RWPE1 (cell line): ENCODE results near the gene CMTM6.
"Not testable (repeated sequence)": the region's sequence is repeated elsewhere in the genome, so short reads cannot be mapped to it uniquely, and the experiment has no call there.

Source experiments
- CTCF ChIA-PET: fragments of 350-600 bp; sonication (Branson Sonifier 250); formaldehyde crosslinking; extraction: SDS; loops from one replicate; lab custom pipeline; 2021; lab: Yijun Ruan, JAX
- POLR2A ChIA-PET: fragments of 400-600 bp; formaldehyde crosslinking; extraction: SDS; loops from one replicate; lab custom pipeline; 2020; ENCODE audit warnings: antibody characterized with exemption; ENCODE audit not compliant: low non-redundant PET; lab: Yijun Ruan, JAX
- DNase-seq: peaks from one replicate; pipeline ENCODE4 v3.0.0; 2012; ENCODE audit warnings: low spot score
- H3K27ac ChIP-seq: fragments of 450-650 bp; 2 replicates; pipeline ENCODE4 v1.5.1; 2017
- CTCF ChIP-seq: fragments of 450-650 bp; conservative IDR thresholded peaks from 2 replicates; pipeline ENCODE4 v1.5.1; 2017; ENCODE audit warnings: low read depth, mild to moderate bottlenecking

Gene CMTM6

GRCh38 chr3:32542807-32543206 is 40.2 kb upstream of the CMTM6 start:
- H3K27ac ChIP-seq: no peak overlapping the region
- TF ChIP-seq CTCF: no peak
- ChIA-PET CTCF (no interaction called here), POLR2A (no interaction called here)
- DNase-seq: no peak

DNA sequence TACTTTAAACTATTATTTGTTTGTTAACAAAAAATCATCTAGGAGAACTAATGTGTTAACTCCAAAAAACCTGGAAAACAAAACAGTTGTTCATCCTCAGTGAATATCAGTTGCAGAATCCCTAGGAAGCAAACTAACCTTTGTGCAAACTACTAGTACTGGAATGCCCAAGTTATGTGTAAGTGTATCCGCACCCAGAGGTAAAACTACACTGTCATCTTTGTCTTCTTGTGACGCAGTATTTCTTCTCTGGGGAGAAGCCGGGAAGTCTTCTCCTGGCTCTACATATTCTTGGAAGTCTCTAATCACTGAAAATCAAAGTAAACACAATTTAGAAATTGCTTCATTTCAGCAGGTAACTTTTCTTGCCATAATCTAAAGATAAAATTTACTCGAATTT is 38.2 kb upstream of the CMTM6 start:
- DNase-seq: no peak
- ChIA-PET POLR2A (no interaction called here), CTCF (no interaction called here)
- no peak for TF ChIP-seq CTCF
- H3K27ac ChIP-seq: no peak overlapping the region

- DNase-seq: no peak
- TF ChIP-seq CTCF: no peak
- POLR2A ChIA-PET: no interaction called here
- CTCF ChIA-PET: no interaction called here
- no peak overlapping the region for H3K27ac ChIP-seq
Observed at GRCh38 chr3:32532434-32532833, 29.8 kb upstream of the CMTM6 start.

DNA sequence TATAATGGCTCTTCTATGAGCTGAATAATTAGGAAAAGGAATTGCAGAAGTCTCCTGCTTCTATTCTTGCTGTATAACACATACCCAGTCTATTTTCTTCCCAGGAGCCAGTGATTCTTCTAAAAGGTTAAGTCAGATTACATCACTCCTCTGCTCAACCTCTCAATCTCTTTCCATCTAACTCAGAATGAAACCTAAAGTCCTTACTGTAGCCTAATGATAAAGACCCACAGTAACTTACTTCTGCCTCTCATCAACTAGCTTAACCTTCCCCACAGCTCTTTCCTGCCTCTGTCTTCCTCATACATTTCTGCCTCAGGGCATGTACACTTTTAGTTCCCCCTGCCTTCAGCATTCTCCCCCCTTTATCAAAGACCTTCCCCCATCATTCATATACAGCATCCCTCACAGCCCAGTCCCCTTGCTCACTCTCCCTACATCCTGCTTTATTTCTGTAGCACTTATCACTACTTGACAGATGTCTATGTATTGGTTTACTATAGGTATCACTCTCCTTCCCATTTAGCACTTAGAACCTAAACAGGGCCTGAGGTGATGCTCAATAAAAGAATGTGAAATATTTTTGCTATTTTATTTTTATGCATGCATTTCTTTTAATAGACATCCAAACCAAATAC is 28.5 kb upstream of the CMTM6 start:
- DNase-seq: no peak
- CTCF ChIA-PET: interaction anchor here (1.0 kb wide), 1 partner anchor 8 kb away, joined by 3 read pairs; no protein-coding TSS in a partner anchor

GRCh38 chr3:32525720-32526119 is 23.1 kb upstream of the CMTM6 start:
- CTCF ChIA-PET: no interaction called here
- DNase-seq: no peak
- POLR2A ChIA-PET: no interaction called here
- no peak for TF ChIP-seq CTCF
- no peak overlapping the region for H3K27ac ChIP-seq

More for the DNA sequence above, 28.5 kb upstream of the CMTM6 start:
- TF ChIP-seq CTCF: no peak
- H3K27ac ChIP-seq: no peak overlapping the region
- POLR2A ChIA-PET: no interaction called here

DNA sequence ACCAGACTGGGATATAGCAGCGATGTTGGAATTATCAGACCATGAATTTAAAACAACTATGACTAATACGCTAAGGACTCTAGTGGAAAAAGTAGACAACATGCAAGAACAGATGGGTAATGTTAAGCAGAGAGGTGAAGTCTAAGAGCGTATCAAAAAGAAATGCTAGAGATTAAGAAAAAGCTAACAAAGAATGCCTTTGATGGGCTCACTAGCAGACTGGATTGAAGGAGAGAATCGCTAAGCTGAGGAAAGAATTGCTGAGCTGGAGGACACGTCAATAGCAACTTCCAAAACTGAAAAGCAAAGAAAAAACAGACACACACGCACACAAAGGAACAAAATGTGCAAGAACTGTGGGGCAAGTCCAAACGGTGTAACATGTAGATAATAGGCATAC is 20.0 kb upstream of the CMTM6 start:
- POLR2A ChIA-PET: no interaction called here
- H3K27ac ChIP-seq: no peak overlapping the region
- DNase-seq: no peak
- TF ChIP-seq CTCF: no peak
- CTCF ChIA-PET: no interaction called here

- POLR2A ChIA-PET, DNase-seq, H3K27ac ChIP-seq: not testable (repeated sequence)
- CTCF ChIA-PET: interaction anchor here (0.6 kb wide), 1 partner anchor 51 kb away, joined by 4 read pairs; no protein-coding TSS in a partner anchor
Observed at GRCh38 chr3:32518921-32519320, 16.3 kb upstream of the CMTM6 start.

GRCh38 chr3:32516751-32517150 is 14.1 kb upstream of the CMTM6 start:
- CTCF ChIA-PET, DNase-seq, H3K27ac ChIP-seq, POLR2A ChIA-PET: not testable (repeated sequence)
